IMR-90 (cell line): ENCODE data around the gene AZU1. TPM values are rescaled to one million over a fixed set of nuclear protein-coding genes. Genes with fewer than 3 reads are reported as not detected.

Experiments used
- ATAC-seq: fragments of 200-7000 bp; cut with Tn5 transposase; 2 replicates; pipeline ENCODE4 v1.9.1; 2020; ENCODE audit warnings: low read depth, mild to moderate bottlenecking, moderate library complexity
- BruUV-seq: library from RNA; stranded (reverse); fragments of 400-500 nt; replicated peaks from 2 replicates; lab custom pipeline; 2021; lab: Mats Ljungman, UMichigan
- CTCF ChIA-PET: fragments of 300-600 bp; formaldehyde crosslinking; extraction: SDS; loops from one replicate; lab custom pipeline; 2021; ENCODE audit warnings: antibody characterized with exemption; lab: Yijun Ruan, JAX
- POLR2A ChIA-PET: fragments of 300-600 bp; sonication (Branson Sonifier 250); formaldehyde crosslinking; loops from one replicate; lab custom pipeline; 2022; ENCODE audit warnings: antibody characterized with exemption; ENCODE audit not compliant: unreplicated experiment; lab: Charles Lee
- DNase-seq: peaks from one replicate; pipeline ENCODE4 v3.0.0; 2013
- H2AFZ ChIP-seq: replicated peaks from 2 replicates; pipeline ENCODE3; 2013; ENCODE audit warnings: low read length, mild to moderate bottlenecking; ENCODE audit not compliant: poor library complexity
- H2AK5ac ChIP-seq: 2 replicates; pipeline ENCODE4 v1.6.1; 2013; ENCODE audit warnings: low read depth, low read length, inconsistent platforms
- H2AK9ac ChIP-seq: replicated peaks from 2 replicates; pipeline ENCODE3; 2013; ENCODE audit warnings: mild to moderate bottlenecking, low read depth, low read length, moderate library complexity; ENCODE audit not compliant: poor library complexity
- H2BK120ac ChIP-seq: 2 replicates; pipeline ENCODE4 v1.6.1; 2013; ENCODE audit warnings: low read depth, low read length, inconsistent platforms
- H2BK15ac ChIP-seq: 3 replicates; pipeline ENCODE4 v1.6.1; 2013; ENCODE audit warnings: low read depth, low read length, inconsistent platforms
- H2BK20ac ChIP-seq: 2 replicates; pipeline ENCODE4 v1.6.1; 2013; ENCODE audit warnings: low read depth, mild to moderate bottlenecking, inconsistent platforms, low read length, moderate library complexity
- H2BK5ac ChIP-seq: 2 replicates; pipeline ENCODE4 v1.6.1; 2013; ENCODE audit warnings: mild to moderate bottlenecking, low read depth, low read length, inconsistent platforms; ENCODE audit not compliant: poor library complexity, severe bottlenecking
- H3K14ac ChIP-seq: replicated peaks from 2 replicates; pipeline ENCODE4 v1.6.1; 2013; ENCODE audit warnings: low read depth, low read length, inconsistent platforms
- H3K18ac ChIP-seq: 2 replicates; pipeline ENCODE4 v1.6.1; 2013; ENCODE audit warnings: low read depth, low read length, control low read depth
- H3K23ac ChIP-seq: 2 replicates; pipeline ENCODE4 v1.6.1; 2013; ENCODE audit warnings: low read depth, low read length, inconsistent platforms
- H3K27ac ChIP-seq: 2 replicates; pipeline ENCODE4 v1.5.1; 2013; ENCODE audit warnings: mild to moderate bottlenecking, control low read depth, low read length; ENCODE audit not compliant: insufficient read depth
- H3K27me3 ChIP-seq: 2 replicates; pipeline ENCODE4 v1.6.1; 2013; ENCODE audit warnings: low read length; ENCODE audit not compliant: control insufficient read depth, insufficient read depth
- H3K36me3 ChIP-seq: 2 replicates; pipeline ENCODE4 v1.6.1; 2013; ENCODE audit warnings: low read length, mixed read lengths; ENCODE audit not compliant: control insufficient read depth, insufficient read depth
- H3K4ac ChIP-seq: 2 replicates; pipeline ENCODE4 v1.6.1; 2013; ENCODE audit warnings: low read depth, low read length, inconsistent platforms
- H3K4me1 ChIP-seq: 2 replicates; pipeline ENCODE4 v1.6.1; 2013; ENCODE audit warnings: low read length, mixed read lengths; ENCODE audit not compliant: control insufficient read depth, insufficient read depth
- H3K4me2 ChIP-seq: 2 replicates; pipeline ENCODE4 v1.6.1; 2013; ENCODE audit warnings: low read depth, mild to moderate bottlenecking, control low read depth, low read length, moderate library complexity
- H3K4me3 ChIP-seq: 2 replicates; pipeline ENCODE4 v1.5.1; 2013; ENCODE audit warnings: low read depth, mild to moderate bottlenecking, control low read depth, low read length, moderate library complexity; ENCODE audit not compliant: insufficient read depth
- H3K56ac ChIP-seq: 2 replicates; pipeline ENCODE4 v1.6.1; 2013; ENCODE audit warnings: low read length, inconsistent platforms; ENCODE audit not compliant: insufficient read depth; ENCODE audit errors: extremely low read depth
- H3K79me1 ChIP-seq, 2 experiments: 2 replicates each; pipeline ENCODE4 v1.6.1; 2013; ENCODE audit warnings: low read length in 2 of 2, inconsistent platforms in 1 of 2, low read depth in 1 of 2
- H3K9ac ChIP-seq: 2 replicates; pipeline ENCODE4 v1.6.1; 2013; ENCODE audit warnings: low read depth, low read length, control low read depth
- H3K9me1 ChIP-seq: 2 replicates; pipeline ENCODE4 v1.6.1; 2013; ENCODE audit warnings: low read length, inconsistent platforms; ENCODE audit not compliant: insufficient read depth
- H3K9me3 ChIP-seq: 2 replicates; pipeline ENCODE4 v1.6.1; 2013; ENCODE audit warnings: low read length; ENCODE audit not compliant: control insufficient read depth, insufficient read depth
- H4K20me1 ChIP-seq: 2 replicates; pipeline ENCODE4 v1.6.1; 2013; ENCODE audit warnings: low read length, inconsistent platforms; ENCODE audit not compliant: insufficient read depth
- H4K5ac ChIP-seq: 2 replicates; pipeline ENCODE4 v1.6.1; 2013; ENCODE audit warnings: mild to moderate bottlenecking, low read depth, low read length, control low read depth
- H4K8ac ChIP-seq, 2 experiments: 2 replicates each; pipeline ENCODE4 v1.6.1; 2013; ENCODE audit warnings: low read depth in 2 of 2, low read length in 2 of 2, control low read depth in 1 of 2, inconsistent platforms in 1 of 2
- H4K91ac ChIP-seq: 2 replicates; pipeline ENCODE4 v1.6.1; 2013; ENCODE audit warnings: low read depth, low read length, inconsistent platforms; ENCODE audit not compliant: insufficient read depth
- BHLHE40 ChIP-seq: fragments of 150-350 bp; IDR thresholded peaks from 2 replicates; pipeline ENCODE4 v1.6.1; 2016; ENCODE audit warnings: mild to moderate bottlenecking, low read depth, low read length
- CEBPB ChIP-seq: IDR thresholded peaks from 2 replicates; pipeline ENCODE4 v1.6.1; 2012; ENCODE audit warnings: low read depth, low read length, improper control_type of control experiment
- CHD1 ChIP-seq: IDR thresholded peaks from 2 replicates; pipeline ENCODE4 v1.6.1; 2012; ENCODE audit warnings: low read depth, low read length, improper control_type of control experiment
- FOS ChIP-seq: fragments of 150-350 bp; IDR thresholded peaks from 2 replicates; pipeline ENCODE4 v1.6.1; 2016; ENCODE audit warnings: low read depth, low read length
- MAFK ChIP-seq: IDR thresholded peaks from 2 replicates; pipeline ENCODE4 v1.6.1; 2012; ENCODE audit warnings: low read depth, low read length, improper control_type of control experiment
- MXI1 ChIP-seq: IDR thresholded peaks from 2 replicates; pipeline ENCODE4 v1.6.1; 2012; ENCODE audit warnings: low read depth, mild to moderate bottlenecking, low read length, moderate library complexity, borderline replicate concordance
- NFE2L2 ChIP-seq: fragments of 150-350 bp; IDR thresholded peaks from 2 replicates; pipeline ENCODE4 v1.6.1; 2016; ENCODE audit warnings: low read depth, mild to moderate bottlenecking, low read length
- POLR2A ChIP-seq: IDR thresholded peaks from 2 replicates; pipeline ENCODE4 v1.6.1; 2012; ENCODE audit warnings: mild to moderate bottlenecking, low read depth, low read length
- RAD21 ChIP-seq: IDR thresholded peaks from 2 replicates; pipeline ENCODE4 v1.6.1; 2012; ENCODE audit warnings: low read length, improper control_type of control experiment
- RCOR1 ChIP-seq: IDR thresholded peaks from 2 replicates; pipeline ENCODE4 v1.6.1; 2012; ENCODE audit warnings: mild to moderate bottlenecking, low read length, improper control_type of control experiment; ENCODE audit not compliant: insufficient replicate concordance
- RFX5 ChIP-seq: IDR thresholded peaks from 2 replicates; pipeline ENCODE4 v1.8.0; 2012; ENCODE audit warnings: low read depth, mild to moderate bottlenecking, low read length, moderate library complexity
- SMC3 ChIP-seq: fragments of 150-350 bp; IDR thresholded peaks from 2 replicates; pipeline ENCODE4 v1.6.1; 2016; ENCODE audit warnings: low read depth, mild to moderate bottlenecking, antibody characterized with exemption, low read length, moderate library complexity
- WGBS, 2 experiments: methylation state at CpG; one replicate each; pipeline versions ENCODE4 v1.1.5 to v1.1.7; 2013; ENCODE audit warnings: missing lambda C conversion rate in 2 of 2; ENCODE audit not compliant: insufficient read length in 1 of 2; ENCODE audit errors: extremely low coverage in 2 of 2; 5-methylcytosine and 5-hydroxymethylcytosine counted together
- dilution Hi-C: fragments of 300-500 bp; cut with HindIII; formaldehyde crosslinking; loops from one replicate; pipeline ENCODE4 v1.14.3; 2018; ENCODE audit warnings: low sequenced_read_pairs; ENCODE audit not compliant: unreplicated experiment
- in situ Hi-C: fragments of 300-500 bp; cut with MboI; formaldehyde crosslinking; loops from 3 replicates; pipeline ENCODE4 v1.14.3; 2019; ENCODE audit warnings: low sequenced_read_pairs, inconsistent platforms, mixed read lengths
- intact Hi-C: fragments of 100-400 bp; cut with micrococcal nuclease; formaldehyde crosslinking; loops from 2 replicates; pipeline ENCODE4 v1.10.0; 2022
- polyA plus RNA-seq, 3 experiments: library from polyadenylated mRNA; depleted of rRNA; stranded (reverse); fragments of >200 nt; gene quantifications; 2 replicates each; pipeline ENCODE4 v1.2.3, GENCODE V29; 2012; ENCODE audit warnings: low replicate concordance in 1 of 3
- total RNA-seq: library from RNA; depleted of rRNA; stranded (reverse); fragments of >200 nt; gene quantifications from 2 replicates; pipeline ENCODE4 v1.2.3, GENCODE V29; 2012
- TF ChIP-seq, protein P1 (sequence below): fragments of 150-350 bp; IDR thresholded peaks from 2 replicates; pipeline ENCODE4 v1.6.1; 2016; ENCODE audit warnings: low read depth, mild to moderate bottlenecking, low read length, moderate library complexity, borderline replicate concordance
- TF ChIP-seq, protein P2 (sequence below): conservative IDR thresholded peaks from 2 replicates; pipeline ENCODE4 v1.5.1; 2012; ENCODE audit warnings: mild to moderate bottlenecking, low read depth, low read length, improper control_type of control experiment
- TF ChIP-seq, protein P3 (sequence below): fragments of 150-350 bp; IDR thresholded peaks from 2 replicates; pipeline ENCODE4 v1.6.1; 2017; ENCODE audit warnings: mild to moderate bottlenecking, antibody characterized with exemption, low read length, low read depth

Gene AZU1
- total and polyA plus RNA-seq, 2 of the 4 experiments (the other 2 are of a cell fraction): 0.12 TPM; not detected in 1

DNA sequence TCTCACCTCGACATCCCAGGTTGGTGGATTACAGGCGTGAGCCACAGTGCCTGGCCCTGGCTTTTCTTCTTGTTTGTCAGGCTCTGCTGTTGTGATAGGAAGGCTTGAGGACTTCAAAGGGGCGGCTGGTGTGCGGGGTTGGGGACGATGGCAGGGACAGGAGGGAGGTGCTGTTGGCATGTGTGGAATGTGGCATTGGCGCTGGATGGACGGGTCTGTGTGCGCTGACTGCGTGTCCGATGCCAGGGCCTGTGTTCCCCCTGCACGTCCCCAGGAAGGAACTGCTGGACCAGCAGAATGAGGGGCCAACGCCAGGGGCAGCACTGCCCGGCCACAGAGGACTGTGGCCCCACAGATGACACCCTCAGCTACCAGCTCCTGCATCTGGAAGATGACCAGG lies 43.1 kb upstream of the AZU1 start:
- in situ Hi-C loops (no loop called here), dilution Hi-C loops (no loop called here), intact Hi-C loops (no loop called here)
- Histone ChIP-seq H2AK5ac (peak overlapping the region; percentile 78), H4K20me1 (no peaks in the 10 kb centered on the region), H3K14ac (no peak overlapping the region), H3K23ac (no peak overlapping the region; the same call in 1 of the 2 replicates), H3K36me3 (no peaks in the 10 kb centered on the region), H2BK5ac (no peak overlapping the region), H4K8ac (no peak overlapping the region), H3K9ac (no peak overlapping the region), H2AFZ (peak overlapping the region; percentile 23), H3K9me1 (peaks cover 11% of the 10 kb centered on the region), H3K9me3 (no peaks in the 10 kb centered on the region), H3K27ac (no peak overlapping the region), H2AK9ac (no peak overlapping the region), H3K4me2 (no peak overlapping the region), H4K5ac (no peak overlapping the region), H2BK20ac (peak overlapping the region; percentile 80; the same call in 1 of the 2 replicates), H3K27me3 (no peaks in the 10 kb centered on the region), H3K4me3 (no peak overlapping the region), H2BK120ac (0 out of 2 replicates have a peak overlapping the region, but pooled peaks have one; percentile 32), H2BK15ac (no peak overlapping the region), H3K4ac (peak overlapping the region; percentile 43; the same call in 1 of the 2 replicates), H4K91ac (no peak overlapping the region), H3K79me1 (peaks cover 2 to 34% of the 10 kb centered on the region in 2 experiments; a peak in 2 of 4 replicates), H3K18ac (no peak overlapping the region), H3K4me1 (peaks cover 15% of the 10 kb centered on the region), H3K56ac (no peak overlapping the region)
- ChIA-PET CTCF (no interaction called here), POLR2A (interaction anchor here (0.6 kb wide), 1 partner anchor 35 kb away, joined by 3 read pairs; no protein-coding TSS in a partner anchor)
- no TSS peak for BruUV-seq
- 88% methylated on average over 7 of the region's 13 CpGs; no CpG with 5 or more reads in 1 of the 2 experiments for WGBS, 2 experiments
- ATAC-seq (no peak), DNase-seq (no peak)
- no peak for TF ChIP-seq RAD21
- no peak for TF ChIP-seq RCOR1
- TF ChIP-seq NFE2L2: no peak
- TF ChIP-seq CHD1: no peak
- TF ChIP-seq FOS: no peak
- TF ChIP-seq BHLHE40: no peak
- TF ChIP-seq RFX5: no peak
- no peak for TF ChIP-seq MXI1
- TF ChIP-seq, protein P1, sequence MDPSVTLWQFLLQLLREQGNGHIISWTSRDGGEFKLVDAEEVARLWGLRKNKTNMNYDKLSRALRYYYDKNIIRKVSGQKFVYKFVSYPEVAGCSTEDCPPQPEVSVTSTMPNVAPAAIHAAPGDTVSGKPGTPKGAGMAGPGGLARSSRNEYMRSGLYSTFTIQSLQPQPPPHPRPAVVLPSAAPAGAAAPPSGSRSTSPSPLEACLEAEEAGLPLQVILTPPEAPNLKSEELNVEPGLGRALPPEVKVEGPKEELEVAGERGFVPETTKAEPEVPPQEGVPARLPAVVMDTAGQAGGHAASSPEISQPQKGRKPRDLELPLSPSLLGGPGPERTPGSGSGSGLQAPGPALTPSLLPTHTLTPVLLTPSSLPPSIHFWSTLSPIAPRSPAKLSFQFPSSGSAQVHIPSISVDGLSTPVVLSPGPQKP: no peak
- no peak for TF ChIP-seq MAFK
- no peak for TF ChIP-seq POLR2A
- TF ChIP-seq, protein P2, sequence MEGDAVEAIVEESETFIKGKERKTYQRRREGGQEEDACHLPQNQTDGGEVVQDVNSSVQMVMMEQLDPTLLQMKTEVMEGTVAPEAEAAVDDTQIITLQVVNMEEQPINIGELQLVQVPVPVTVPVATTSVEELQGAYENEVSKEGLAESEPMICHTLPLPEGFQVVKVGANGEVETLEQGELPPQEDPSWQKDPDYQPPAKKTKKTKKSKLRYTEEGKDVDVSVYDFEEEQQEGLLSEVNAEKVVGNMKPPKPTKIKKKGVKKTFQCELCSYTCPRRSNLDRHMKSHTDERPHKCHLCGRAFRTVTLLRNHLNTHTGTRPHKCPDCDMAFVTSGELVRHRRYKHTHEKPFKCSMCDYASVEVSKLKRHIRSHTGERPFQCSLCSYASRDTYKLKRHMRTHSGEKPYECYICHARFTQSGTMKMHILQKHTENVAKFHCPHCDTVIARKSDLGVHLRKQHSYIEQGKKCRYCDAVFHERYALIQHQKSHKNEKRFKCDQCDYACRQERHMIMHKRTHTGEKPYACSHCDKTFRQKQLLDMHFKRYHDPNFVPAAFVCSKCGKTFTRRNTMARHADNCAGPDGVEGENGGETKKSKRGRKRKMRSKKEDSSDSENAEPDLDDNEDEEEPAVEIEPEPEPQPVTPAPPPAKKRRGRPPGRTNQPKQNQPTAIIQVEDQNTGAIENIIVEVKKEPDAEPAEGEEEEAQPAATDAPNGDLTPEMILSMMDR: no peak
- no peak for TF ChIP-seq CEBPB
- TF ChIP-seq, protein P3, sequence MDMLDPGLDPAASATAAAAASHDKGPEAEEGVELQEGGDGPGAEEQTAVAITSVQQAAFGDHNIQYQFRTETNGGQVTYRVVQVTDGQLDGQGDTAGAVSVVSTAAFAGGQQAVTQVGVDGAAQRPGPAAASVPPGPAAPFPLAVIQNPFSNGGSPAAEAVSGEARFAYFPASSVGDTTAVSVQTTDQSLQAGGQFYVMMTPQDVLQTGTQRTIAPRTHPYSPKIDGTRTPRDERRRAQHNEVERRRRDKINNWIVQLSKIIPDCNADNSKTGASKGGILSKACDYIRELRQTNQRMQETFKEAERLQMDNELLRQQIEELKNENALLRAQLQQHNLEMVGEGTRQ: no peak
- TF ChIP-seq SMC3: no peak
